BLaER1 (cell line): ENCODE results near the gene TMED10.
A peak's percentile ranks its signal among the peaks of the same experiment; 100 is the strongest.

ENCODE experiments used
- H3K27ac ChIP-seq: shearing (Covaris generic); formaldehyde crosslinking; 2 replicates; pipeline ENCODE4 v1.8.1; 2022
- H3K27me3 ChIP-seq: shearing (Covaris generic); formaldehyde crosslinking; 2 replicates; pipeline ENCODE4 v1.8.1; 2022
- H3K36me3 ChIP-seq: shearing (Covaris generic); formaldehyde crosslinking; 2 replicates; pipeline ENCODE4 v1.8.1; 2022
- H3K4me1 ChIP-seq: shearing (Covaris generic); formaldehyde crosslinking; 2 replicates; pipeline ENCODE4 v1.8.1; 2022
- H3K4me2 ChIP-seq: shearing (Covaris generic); formaldehyde crosslinking; 2 replicates; pipeline ENCODE4 v1.8.1; 2022
- H3K4me3 ChIP-seq: shearing (Covaris generic); formaldehyde crosslinking; 2 replicates; pipeline ENCODE4 v1.8.1; 2022
- H3K9ac ChIP-seq: shearing (Covaris generic); formaldehyde crosslinking; 2 replicates; pipeline ENCODE4 v1.8.1; 2022
- H3K9me3 ChIP-seq: shearing (Covaris generic); formaldehyde crosslinking; 2 replicates; pipeline ENCODE4 v1.8.1; 2022
- H4K20me1 ChIP-seq: shearing (Covaris generic); formaldehyde crosslinking; 2 replicates; pipeline ENCODE4 v1.8.1; 2022
- Cebpa-rat ChIP-seq: shearing (Covaris generic); IDR thresholded peaks from 2 replicates; pipeline ENCODE4 v1.8.1; 2022

The TMED10 gene

DNA sequence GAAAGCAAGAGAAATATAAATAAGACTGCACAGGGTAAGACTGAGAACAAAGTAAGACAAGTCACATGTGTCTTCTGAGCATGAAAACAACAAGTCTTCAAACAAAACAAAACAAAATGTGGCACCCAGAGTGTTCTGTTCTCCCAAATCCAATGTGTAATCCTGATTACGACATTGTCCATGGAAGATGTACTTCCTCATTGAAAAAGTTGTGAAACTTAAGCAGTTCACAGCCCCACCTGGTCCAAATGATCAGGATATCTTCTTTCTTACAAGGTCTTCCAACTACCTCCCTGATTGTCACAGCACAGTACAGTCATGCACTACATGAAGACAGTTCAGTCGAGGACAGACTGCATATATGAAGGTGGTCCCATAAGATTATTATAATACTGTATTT is 26.3 kb downstream of the TMED10 start:
- Histone ChIP-seq H3K4me2 (no peak overlapping the region), H4K20me1 (peaks cover 64% of the 10 kb centered on the region), H3K27me3 (no peaks in the 10 kb centered on the region), H3K9me3 (no peaks in the 10 kb centered on the region), H3K27ac (no peak overlapping the region), H3K4me3 (no peak overlapping the region), H3K9ac (no peak overlapping the region), H3K4me1 (peaks cover 6% of the 10 kb centered on the region), H3K36me3 (peaks cover 65% of the 10 kb centered on the region)
- no peak for TF ChIP-seq Cebpa-rat

DNA sequence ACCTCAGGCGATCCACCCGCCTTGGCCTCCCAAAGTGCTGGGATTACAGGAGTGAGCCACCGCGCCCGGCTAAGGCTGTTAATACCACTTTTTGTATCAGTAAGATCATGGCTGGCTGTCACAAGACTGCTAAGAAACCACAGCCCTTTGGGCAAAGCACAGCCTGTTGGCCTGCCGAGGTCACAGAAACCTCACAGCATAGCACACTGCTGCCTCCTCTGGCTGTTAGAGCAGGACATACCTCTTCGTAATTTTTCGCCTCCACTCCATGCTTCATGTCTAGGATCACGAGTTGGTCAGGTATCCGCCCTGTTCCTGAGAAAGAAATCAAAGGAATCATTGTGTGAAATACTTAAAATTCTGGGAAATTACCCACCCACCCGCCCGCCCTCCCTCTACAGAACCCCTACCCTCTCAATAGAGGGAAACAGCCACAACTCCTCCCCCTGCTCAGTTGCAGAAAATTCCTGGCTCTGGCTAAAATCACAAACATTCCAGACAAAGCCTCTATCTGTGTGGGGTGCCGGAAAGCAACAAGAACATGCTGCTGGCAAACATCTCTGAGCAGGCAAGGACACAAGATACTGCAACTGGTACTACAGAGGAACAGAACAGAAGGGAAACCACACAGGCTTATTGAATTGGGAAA is 28.9 kb downstream of the TMED10 start:
- peaks cover 14% of the 10 kb centered on the region for H3K4me1 ChIP-seq
- no peaks in the 10 kb centered on the region for H3K27me3 ChIP-seq
- peaks cover 61% of the 10 kb centered on the region for H4K20me1 ChIP-seq
- H3K9me3 ChIP-seq, result no peaks in the 10 kb centered on the region
- TF ChIP-seq Cebpa-rat, result no peak
- no peak overlapping the region for H3K4me3 ChIP-seq
- no peak overlapping the region for H3K9ac ChIP-seq
- H3K4me2 ChIP-seq, result no peak overlapping the region
- H3K27ac ChIP-seq, result no peak overlapping the region
- H3K36me3 ChIP-seq, result peaks cover 80% of the 10 kb centered on the region

- Histone ChIP-seq H4K20me1 (peaks cover 61% of the 10 kb centered on the region), H3K4me2 (peak overlapping the region; percentile 67), H3K27me3 (no peaks in the 10 kb centered on the region), H3K4me1 (peaks cover 29% of the 10 kb centered on the region), H3K9ac (no peak overlapping the region), H3K4me3 (no peak overlapping the region), H3K36me3 (peaks cover 64% of the 10 kb centered on the region), H3K9me3 (no peaks in the 10 kb centered on the region), H3K27ac (0 out of 2 replicates have a peak overlapping the region, but pooled peaks have one; percentile 18)
- TF ChIP-seq Cebpa-rat, result no peak
Observed at GRCh38 chr14:75144944-75145343, 31.5 kb downstream of the TMED10 start.

- no peak for TF ChIP-seq Cebpa-rat
- Histone ChIP-seq H3K27ac (no peak overlapping the region), H3K27me3 (no peaks in the 10 kb centered on the region), H3K9me3 (no peaks in the 10 kb centered on the region), H3K4me2 (no peak overlapping the region), H3K9ac (no peak overlapping the region), H3K4me1 (peaks cover 36% of the 10 kb centered on the region), H3K4me3 (no peak overlapping the region), H3K36me3 (peaks cover 54% of the 10 kb centered on the region), H4K20me1 (peaks cover 57% of the 10 kb centered on the region)
Observed at GRCh38 chr14:75143761-75144527, 32.5 kb downstream of the TMED10 start.

DNA sequence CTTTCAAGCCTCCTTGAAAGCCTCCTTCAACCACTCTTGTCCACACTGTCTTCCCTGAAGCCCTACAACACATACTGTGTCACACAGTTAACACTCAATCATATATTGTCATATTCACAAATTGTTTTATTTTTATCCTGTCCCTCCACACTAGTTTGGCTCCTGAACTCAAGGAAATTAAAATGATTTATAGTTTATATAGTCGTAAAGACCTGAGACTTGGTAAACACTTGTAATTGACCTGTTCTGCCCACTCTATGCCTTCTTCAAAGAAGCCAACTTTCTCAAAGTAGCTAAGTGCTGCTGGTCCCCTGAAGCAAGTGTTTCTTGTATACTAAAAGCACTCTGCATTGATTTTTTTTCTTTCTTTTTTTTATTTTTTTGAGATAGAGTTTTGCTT is 33.9 kb downstream of the TMED10 start:
- Histone ChIP-seq H3K4me1 (peaks cover 50% of the 10 kb centered on the region), H3K4me2 (no peak overlapping the region), H3K27me3 (no peaks in the 10 kb centered on the region), H3K9me3 (no peaks in the 10 kb centered on the region), H3K9ac (no peak overlapping the region), H3K27ac (no peak overlapping the region), H3K36me3 (peaks cover 44% of the 10 kb centered on the region), H3K4me3 (no peak overlapping the region), H4K20me1 (peaks cover 52% of the 10 kb centered on the region)
- TF ChIP-seq Cebpa-rat, result no peak

DNA sequence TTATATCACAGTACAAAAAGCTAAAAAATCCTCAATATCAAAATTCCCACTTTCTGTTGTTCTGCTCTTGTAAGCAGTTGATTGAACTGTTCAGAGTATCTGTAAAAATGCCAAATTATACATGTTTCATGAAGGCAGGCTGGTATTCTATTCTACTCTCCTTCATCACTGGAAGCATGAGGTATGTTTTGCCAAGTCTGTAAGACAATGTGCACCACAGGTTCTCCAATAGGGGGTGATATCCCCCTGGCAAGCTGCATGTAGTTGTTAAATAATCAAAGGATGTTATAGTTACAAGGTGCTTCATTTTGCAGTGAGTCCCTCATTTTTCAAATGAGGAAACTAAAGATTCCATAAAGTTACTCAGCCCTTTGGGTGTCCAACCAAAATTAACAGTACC is 34.4 kb downstream of the TMED10 start:
- H3K4me2 ChIP-seq, result no peak overlapping the region
- peaks cover 50% of the 10 kb centered on the region for H3K4me1 ChIP-seq
- peaks cover 52% of the 10 kb centered on the region for H4K20me1 ChIP-seq
- H3K27me3 ChIP-seq, result no peaks in the 10 kb centered on the region
- H3K4me3 ChIP-seq, result no peak overlapping the region
- H3K9ac ChIP-seq, result no peak overlapping the region
- no peak for TF ChIP-seq Cebpa-rat
- H3K36me3 ChIP-seq, result peaks cover 39% of the 10 kb centered on the region
- H3K27ac ChIP-seq, result no peak overlapping the region
- no peaks in the 10 kb centered on the region for H3K9me3 ChIP-seq

- Histone ChIP-seq H3K9ac (no peak overlapping the region), H3K4me3 (no peak overlapping the region), H3K4me2 (peak overlapping the region; percentile 20), H3K9me3 (no peaks in the 10 kb centered on the region), H3K27ac (no peak overlapping the region), H3K4me1 (peaks cover 50% of the 10 kb centered on the region), H4K20me1 (peaks cover 55% of the 10 kb centered on the region), H3K36me3 (peaks cover 30% of the 10 kb centered on the region), H3K27me3 (no peaks in the 10 kb centered on the region)
- TF ChIP-seq Cebpa-rat, result no peak
Observed at GRCh38 chr14:75141062-75141461, 35.4 kb downstream of the TMED10 start.

- no peaks in the 10 kb centered on the region for H3K9me3 ChIP-seq
- H3K4me1 ChIP-seq, result peaks cover 49% of the 10 kb centered on the region
- no peak for TF ChIP-seq Cebpa-rat
- no peak overlapping the region for H3K27ac ChIP-seq
- H3K4me2 ChIP-seq, result no peak overlapping the region
- H4K20me1 ChIP-seq, result peaks cover 56% of the 10 kb centered on the region
- H3K4me3 ChIP-seq, result no peak overlapping the region
- H3K9ac ChIP-seq, result no peak overlapping the region
- H3K36me3 ChIP-seq, result peaks cover 30% of the 10 kb centered on the region
- H3K27me3 ChIP-seq, result no peaks in the 10 kb centered on the region
Observed at GRCh38 chr14:75140620-75141019, 35.8 kb downstream of the TMED10 start.

- TF ChIP-seq Cebpa-rat, result no peak
- Histone ChIP-seq H3K27ac (no peak overlapping the region), H3K9ac (no peak overlapping the region), H4K20me1 (peaks cover 44% of the 10 kb centered on the region), H3K27me3 (no peaks in the 10 kb centered on the region), H3K36me3 (peaks cover 33% of the 10 kb centered on the region), H3K9me3 (no peaks in the 10 kb centered on the region), H3K4me3 (no peak overlapping the region), H3K4me1 (peaks cover 36% of the 10 kb centered on the region), H3K4me2 (peak overlapping the region; percentile 65)
Observed at GRCh38 chr14:75139185-75139584, 37.2 kb downstream of the TMED10 start.

DNA sequence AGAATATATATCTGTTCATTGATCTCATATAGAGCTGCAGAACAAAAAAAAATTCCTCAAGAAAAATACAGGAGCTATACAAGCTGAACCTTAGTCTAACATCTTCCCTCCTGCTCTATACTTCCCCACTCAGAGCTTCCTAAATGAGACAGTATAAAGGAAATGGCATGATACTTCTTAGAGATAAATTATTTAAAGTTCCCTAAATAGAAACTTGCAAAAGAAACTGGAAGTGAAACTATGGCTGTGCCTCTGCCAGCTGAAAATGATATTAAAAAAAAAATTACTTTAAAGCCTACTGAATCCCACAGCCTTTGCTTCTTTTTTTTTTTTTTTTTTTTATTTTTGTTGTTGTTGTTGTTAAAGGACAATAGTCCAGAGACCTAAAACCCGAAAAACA is 37.9 kb downstream of the TMED10 start:
- Histone ChIP-seq H3K4me2 (peak overlapping the region; percentile 65), H4K20me1 (peaks cover 44% of the 10 kb centered on the region), H3K4me3 (no peak overlapping the region; the same call in 1 of the 2 replicates), H3K27me3 (no peaks in the 10 kb centered on the region), H3K36me3 (peaks cover 33% of the 10 kb centered on the region), H3K4me1 (peaks cover 36% of the 10 kb centered on the region), H3K9me3 (peaks cover 5% of the 10 kb centered on the region; the same call in 1 of the 2 replicates), H3K27ac (no peak overlapping the region), H3K9ac (no peak overlapping the region)
- TF ChIP-seq Cebpa-rat, result no peak
